Hematopoietic multipotent progenitor cell treated with erythropoietin and hydrocortisone succinate and interleukin-3 and kit ligand, for 6 days (in vitro differentiated cells): ENCODE measurements around the gene NFIX.

ENCODE experiments used
- DNase-seq: peaks from one replicate; pipeline ENCODE4 v3.0.0-alpha.2; 2015

The NFIX gene

DNA sequence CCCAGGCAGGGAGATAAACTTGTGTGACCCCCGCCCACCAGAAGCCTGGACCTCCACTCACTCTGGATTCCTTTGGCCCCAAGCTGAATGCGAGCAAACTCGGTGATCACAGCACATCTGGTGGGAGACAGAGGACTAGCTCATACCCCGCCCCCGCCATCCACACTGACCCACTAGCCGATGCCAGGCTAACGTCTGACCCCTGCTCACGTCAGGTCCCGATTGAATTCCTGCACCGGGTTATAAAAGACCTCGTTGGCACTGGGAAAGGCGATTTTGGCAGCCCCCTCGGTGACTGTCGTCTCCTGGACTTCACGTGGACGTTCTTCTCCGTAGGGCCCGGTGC is 120.6 kb downstream of the NFIX start:
- DNase-seq = no peak

DNA sequence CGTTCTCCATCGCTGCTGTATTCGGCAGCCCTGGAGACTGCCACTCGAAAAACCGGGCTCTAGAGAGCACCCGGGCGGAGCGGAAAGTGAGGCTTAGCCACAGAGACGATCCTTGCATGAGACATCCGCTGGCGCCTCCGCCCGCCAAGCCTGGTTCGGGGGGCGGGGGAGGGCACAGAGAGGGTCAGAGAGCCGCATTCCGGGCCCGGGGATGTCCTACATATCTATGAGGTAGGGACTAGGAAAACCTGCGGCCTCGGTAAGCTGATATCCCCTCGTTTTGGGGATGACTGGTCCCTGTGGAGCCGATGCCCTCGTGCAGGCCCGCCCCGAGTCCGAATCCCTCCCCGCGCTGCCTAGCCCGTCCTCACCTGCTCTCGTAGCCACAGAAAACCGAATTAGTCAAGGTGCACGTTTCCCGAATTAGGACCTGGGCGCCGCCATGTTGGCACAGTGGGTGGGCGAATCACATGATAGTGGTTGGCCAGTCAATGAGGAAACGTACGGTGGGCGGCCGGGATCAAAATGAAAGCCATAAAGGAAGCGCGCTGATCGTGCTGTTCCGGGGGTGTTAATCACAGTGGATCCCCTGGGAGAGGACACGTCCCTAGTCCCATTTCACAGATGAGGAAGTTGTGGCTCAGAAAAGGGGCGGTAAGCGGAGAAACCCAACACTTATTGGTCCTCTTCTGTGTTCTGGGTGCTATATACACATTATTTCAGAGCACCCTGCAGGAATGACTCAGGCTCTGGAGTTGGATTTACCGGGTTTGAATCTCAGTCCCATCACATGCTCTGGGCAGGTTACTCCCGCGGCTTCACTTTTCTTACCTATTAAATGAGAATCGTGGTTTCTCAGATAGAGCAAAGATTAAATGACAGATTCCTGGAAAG is 121.3 kb downstream of the NFIX start, which contains the start of gene TRMT1:
Gene TRMT1 (minus strand): TSS at position 459 of the 894 bp plus-strand sequence. CDS start 341 bp downstream, at position 118.
- peak; percentile 97 for DNase-seq

DNA sequence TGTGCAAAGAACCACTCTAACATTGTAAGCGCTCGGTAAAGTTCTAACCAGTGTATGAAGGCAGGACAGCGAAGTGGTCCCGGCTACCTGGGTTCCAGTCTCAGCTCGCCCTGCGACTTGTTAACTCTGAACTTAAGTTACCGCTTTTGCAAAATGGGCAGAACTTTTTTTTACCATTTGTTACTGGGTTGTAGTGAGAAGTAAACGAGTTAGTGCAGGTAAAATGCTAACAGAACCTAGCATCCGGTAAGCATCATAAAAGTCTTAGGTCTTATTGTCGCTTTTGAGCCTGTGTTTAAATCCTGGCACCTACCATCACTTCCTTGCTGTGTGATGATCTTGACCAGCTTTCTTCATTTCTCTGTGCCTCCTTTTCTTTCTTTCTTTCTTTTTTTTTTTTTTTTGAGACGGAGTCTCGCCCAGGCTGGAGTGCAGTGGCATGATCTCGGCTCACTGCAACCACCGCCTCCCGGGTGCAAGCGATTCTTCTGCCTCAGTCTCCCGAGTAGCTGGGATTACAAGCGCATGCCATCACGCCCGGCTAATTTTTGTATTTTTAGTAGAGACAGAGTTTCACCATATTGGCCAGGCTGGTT is 122.0 kb downstream of the NFIX start:
- no peak for DNase-seq

DNA sequence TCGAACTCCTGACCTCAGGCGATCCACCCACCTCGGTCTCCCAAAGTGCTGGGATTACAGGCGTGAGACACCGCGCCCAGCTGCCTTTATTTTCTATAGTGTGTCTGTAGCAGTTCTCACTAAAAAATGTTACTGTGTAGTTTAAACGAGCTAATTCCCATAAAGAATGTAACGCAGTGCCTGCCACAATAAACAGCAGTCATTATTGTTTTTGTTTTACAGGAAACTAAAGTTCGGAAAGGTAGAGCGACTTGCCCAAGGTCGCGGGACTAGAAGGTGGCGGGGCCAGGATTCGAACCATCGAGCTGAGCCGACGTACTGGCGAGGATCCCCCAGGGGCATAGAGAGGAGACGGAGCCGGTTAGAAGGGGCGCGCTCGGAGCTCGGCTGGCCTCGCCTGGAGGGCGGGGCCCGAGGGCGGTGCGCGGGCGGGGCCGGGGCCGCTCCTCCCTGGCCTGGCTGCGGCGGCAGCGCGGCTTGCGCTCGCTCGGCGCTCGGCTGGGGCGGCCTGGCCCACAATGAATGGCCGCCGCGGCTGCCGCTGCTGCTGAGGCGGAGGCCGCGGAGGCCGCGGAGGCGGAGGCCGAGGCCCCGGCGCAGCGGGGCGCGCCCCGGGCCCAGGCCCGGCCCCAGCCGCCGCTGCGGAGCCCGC is 122.6 kb downstream of the NFIX start, which contains the start of gene NACC1:
Gene NACC1 (plus strand): TSS at position 493 of the 652 bp plus-strand sequence. CDS start 16,944 bp downstream, outside the sequence.
- peak; percentile 94 for DNase-seq

DNA sequence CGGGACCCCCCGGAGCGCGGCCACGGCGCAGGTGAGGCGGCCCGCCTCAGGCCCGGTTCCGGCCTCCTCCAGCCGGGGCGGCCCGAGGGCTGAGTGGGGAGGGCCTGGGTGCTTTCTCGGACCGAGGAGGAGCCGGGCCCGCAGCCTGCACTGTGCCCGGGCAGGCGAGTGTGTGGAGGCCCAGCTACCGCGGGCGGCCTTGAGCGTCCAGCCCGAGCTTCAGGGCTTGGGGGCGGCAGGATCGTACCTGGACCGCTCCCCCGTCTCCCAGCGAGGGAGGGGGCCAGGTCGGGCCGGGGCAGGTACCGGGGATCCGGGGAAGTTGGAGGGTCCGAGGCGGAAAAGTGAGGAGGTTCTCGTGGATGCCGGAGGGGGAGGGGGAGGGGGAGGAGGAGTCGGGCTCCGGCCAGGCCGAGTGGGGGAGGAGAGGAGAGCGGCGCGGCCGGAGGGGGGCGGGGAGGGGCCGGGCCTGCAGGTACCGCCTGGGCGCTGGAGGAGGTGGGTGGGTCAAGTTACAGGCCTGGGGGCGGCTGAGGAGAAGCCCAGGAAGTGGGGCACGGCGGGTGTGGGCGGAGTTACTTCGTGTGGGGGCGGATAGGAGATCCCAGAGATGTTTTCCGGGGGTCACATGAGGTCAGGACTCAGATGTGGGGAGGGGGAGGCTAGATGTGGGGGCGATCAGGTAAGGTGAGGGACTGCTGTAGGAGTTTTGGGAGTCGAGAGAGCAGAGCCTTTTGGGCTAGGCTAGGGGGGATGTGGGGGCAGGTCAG is 123.3 kb downstream of the NFIX start:
- DNase-seq = peak; percentile 76

DNA sequence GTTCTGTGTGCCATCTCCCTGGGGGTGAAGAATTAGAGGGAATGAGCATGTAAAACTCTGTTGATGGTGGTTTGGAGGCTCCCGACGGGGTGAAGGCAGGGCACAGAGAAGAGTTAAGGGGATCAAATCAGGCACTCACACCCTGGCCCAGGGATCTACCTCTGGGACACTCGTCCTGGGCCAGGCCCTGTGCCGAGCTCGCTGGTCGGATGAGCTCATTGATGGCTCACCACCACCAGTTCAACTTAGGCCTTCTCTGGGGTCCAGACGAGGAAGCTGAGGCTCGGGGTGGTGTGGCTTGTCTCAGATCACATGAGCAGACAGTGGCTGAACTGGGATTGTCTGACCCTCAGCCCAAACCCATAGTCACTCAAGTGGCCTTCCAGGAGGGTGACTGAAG is 124.4 kb downstream of the NFIX start:
- no peak for DNase-seq

DNA sequence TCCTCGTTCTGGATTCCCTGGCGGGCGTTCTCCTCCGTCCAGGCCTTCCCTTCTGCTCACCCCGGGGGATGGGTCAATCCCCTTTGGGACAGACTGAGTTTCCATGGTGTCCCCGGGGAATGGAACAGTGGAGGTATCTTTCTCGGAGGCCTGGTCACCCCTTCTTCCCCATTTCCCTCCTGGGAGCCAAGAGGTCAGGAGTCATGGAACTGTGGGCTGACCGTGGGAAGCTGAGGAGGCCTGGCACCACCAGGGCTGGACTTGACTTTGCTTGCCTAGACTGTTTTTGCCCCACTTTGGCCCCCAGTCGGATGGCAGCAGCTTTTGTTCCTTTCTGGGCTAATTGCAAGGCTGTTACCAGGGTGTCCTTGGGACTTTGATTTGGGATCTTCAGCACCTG is 124.8 kb downstream of the NFIX start:
- no peak for DNase-seq

DNA sequence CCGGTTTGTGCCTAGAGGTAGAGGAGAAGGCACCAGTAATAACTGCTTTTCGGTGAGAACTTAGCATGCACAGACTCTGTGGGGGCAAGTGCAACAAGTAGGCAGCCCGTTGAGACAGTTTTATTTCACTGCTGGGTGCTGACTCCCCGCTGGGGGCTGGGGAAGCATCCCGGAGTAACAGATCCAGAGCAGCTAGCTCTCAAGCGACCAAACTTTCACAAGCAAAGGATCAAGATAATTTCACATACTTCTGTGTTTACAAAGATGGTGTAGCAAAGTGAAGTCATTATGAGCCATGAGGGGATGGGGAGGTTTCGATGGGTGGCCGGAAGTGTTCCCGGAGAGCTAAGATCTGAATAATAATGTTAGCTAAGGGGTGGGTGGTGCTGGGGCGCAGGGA is 125.5 kb downstream of the NFIX start:
- DNase-seq = no peak

DNA sequence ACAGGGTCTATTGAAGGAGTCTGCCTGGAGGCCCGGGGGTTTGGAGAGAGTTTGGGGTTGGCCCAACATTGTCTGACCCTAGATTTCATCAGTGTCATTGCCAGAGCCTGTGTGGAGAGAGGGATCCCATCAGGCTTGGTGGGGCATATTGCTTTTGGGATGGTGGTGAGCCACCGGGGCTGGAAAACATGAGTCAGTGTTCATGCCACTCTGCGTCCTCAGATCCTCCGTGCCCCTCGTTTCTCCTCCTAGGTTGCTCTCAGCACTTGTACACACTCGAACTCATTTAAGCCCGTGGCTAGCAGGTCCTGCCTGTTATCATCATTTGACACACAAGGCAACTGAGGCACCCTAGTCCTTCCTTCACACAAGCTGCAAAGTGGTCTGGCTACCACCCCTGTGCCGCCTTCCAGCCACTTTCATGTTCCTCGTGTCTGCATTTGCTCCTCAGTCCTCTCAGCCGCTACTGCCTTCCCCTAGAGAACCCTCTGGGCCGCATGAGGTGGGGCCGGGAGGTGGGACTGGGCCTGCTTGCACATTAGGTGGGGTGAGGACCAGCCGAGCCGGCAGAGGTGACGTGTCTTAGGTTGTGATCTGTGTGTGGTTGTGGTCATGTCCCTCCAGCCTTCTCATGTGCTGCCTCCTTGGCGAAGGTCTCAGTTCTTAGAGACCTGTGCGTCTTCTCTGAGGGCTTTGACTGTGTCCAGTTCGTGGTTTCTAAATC is 126.4 kb downstream of the NFIX start:
- DNase-seq = no peak

DNA sequence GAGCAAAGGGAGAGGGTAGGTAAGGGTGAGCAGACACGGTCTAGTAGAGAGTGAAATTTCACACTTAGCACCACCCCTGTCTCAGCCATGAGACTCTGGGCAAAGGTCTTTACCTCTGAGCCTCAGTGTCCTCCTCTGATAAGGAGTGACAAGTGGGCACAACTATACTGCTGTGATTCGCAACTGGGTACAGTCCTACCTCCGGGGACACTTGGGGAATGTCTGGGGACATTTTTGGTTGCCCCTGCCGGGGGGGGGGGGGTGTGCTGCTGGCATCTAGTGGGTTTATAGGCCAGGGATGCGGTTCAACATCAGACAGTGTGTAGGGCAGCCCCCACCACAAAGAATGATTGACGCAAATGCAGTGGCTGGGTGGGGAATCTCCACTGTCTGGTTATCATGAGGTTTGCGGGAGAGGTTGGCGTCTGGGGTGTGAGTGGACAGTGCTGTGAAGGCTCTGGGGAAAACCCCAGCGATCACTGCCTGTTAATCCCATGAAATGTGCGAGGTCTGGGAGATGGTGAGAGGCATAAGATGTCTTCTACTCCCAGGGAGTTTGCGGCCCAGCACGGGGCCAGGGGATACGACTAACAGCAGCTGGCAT is 127.1 kb downstream of the NFIX start:
- DNase-seq = no peak

DNA sequence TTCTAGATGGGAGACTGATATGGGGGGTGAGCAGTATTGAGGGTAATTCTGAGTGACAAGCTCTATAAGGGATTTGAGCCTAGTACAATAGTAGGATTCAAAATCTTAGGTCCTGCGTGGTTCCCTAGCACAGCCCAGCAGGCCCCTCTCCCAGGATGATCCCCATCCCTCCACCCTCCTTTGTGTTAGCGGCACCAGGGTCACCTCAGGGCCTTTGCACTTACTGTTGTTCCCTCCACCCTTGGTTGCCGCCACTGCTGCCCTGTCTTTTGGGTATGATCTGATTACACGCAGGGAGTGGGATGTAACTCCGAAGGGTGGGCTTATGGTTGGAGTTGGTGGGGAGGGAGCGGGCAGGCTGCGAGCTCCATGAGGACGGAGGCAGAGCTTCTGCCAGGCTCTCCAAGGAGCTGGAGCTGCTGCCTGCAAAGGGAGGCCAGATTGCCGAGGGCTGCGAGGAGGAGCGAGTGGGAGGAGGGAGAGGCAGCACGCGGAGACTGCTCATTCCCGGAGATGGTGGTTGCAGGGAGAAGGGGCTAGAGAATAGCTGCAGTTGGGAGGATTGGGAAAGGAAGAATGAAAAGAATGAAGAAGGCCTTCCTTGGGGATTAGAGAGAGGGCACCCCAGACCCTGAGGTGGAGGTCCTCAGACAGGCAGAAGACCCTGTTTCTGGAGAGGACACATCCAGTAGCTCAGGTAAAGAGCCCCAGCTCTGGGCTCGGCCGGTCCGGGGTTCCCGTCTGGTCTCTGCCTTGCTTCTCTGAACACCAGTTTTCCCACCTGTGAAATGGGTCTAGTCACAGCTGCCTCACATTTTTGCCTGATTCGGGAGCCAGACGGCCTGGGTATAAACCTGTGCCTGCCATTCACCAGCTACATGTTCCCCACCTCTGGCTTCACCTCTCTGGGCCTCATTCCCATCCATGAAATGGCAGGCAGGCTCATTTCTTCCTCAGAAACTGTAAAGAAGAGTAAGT is 128.0 kb downstream of the NFIX start:
- DNase-seq = no peak

DNA sequence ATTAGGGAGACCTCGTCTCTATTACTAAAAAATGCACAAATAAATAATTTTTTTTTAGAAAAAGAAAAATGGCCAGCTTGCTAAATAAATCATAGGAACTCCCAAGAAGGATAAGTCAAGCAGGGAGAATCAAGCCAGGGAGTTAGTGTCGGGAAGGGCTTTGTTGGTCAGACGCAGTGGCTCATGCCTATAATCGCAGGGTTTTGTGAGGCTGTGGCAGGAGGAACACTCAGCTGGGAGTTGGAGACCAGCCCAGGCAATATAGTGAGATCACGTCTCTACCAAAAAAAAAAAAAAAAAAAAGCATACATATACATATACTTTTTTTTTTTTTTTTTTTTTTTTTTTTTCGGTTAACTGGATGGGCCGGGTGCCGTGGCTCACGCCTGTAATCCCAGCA is 131.8 kb downstream of the NFIX start:
- DNase-seq = no peak

DNA sequence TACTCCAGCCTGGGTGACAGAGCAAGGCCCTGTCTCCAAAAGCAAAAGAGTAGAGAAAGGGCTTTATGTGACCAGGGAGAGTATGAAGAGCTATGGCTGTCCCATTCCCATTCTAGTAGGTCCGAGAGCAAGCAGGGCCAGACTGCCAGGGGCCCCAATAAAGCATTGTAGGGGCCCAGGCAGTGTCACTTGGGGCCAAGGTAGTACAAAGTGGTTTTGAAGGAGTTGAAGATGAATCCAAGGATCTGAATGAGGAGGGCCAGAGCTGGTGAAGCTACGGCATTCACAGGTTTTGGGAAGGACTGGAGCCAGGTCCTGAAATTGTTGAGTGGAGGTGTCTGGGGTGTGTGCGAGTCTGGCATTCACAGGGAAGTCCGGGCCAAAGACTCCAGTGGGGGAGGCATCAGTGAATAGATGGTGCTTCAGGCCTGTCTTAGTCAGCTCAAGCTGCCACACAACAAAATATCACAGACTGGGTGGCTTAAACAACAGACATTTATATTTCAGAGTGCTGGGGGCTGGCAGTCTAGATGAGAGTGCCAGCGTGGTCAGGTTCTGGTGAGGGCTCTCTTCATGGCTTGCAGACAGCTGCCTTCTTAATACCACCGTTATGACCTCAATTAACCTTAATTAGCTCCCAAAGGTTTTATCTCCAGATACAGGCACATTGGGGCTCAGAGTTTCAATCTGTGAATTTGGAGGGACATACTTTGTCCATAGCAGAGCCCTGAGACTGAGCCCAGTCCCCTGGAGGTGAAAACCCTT is 132.7 kb downstream of the NFIX start:
- DNase-seq = peak; percentile 40

DNA sequence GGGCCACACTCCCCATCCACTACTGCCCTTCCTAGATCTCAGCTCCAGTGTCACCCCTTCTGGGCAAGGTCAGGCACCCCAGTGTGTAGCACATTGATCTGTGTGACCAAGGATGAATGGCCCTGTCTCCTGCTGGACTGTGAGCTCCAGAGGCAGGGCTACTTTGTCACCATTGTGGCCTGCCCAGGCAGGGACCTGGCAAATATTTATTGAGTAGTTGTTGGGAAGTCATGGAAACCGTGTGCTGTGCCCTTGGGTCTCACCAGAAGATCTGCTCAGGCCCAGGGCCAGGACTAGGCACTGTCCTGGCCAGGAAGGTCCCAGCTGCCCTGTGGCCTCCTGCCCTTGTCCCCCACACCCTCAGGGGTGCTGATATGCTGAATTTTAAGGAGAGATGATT is 133.3 kb downstream of the NFIX start:
- DNase-seq = no peak

DNA sequence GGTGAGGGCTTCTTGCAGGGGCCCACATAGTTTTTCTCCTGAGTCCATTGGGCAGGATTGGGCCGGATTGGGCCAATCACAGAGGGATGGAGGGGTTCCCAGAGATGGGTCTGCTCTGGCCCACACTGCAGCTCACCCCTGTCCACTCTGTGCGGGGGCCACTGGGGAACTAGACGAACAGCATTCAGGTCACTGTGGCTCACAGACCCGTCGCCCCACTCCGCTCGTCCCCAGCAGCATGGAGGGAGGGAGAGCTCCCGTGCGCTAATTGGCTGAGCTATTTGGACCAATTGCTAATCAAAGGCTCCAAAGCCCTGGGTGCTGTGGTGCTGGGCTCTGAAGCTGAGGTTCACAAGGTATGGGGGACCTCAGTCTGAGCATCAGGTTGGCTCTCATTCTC is 134.1 kb downstream of the NFIX start:
- no peak for DNase-seq

DNA sequence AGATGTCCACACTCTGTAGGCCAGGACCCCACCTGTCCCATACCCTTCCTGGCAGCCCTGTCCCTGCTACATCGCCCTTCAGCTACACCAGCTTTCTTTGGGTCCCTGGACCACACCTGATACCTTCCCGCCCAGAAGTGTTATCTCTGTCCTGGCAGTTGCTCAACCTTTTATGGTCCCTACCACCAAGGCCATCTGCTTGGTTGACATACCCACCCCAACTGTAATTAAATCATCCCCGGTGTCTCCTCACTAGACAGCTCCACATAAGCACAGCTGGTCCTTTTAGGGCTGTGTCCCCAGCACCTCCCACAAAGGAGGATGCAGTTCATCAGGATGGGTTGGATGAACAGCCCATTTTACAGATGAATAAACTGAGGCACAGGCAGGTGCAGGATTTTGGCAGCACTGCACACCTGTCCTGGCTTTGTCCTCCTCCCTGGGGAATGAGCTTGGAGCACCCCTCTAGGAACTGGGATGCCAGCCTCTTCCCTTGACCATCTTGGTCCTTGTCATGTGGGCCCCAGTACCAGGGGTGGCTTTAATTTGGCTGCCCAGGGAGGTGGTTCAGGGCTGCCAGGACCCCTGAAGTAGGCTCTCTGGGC is 135.7 kb downstream of the NFIX start:
- DNase-seq = no peak

DNA sequence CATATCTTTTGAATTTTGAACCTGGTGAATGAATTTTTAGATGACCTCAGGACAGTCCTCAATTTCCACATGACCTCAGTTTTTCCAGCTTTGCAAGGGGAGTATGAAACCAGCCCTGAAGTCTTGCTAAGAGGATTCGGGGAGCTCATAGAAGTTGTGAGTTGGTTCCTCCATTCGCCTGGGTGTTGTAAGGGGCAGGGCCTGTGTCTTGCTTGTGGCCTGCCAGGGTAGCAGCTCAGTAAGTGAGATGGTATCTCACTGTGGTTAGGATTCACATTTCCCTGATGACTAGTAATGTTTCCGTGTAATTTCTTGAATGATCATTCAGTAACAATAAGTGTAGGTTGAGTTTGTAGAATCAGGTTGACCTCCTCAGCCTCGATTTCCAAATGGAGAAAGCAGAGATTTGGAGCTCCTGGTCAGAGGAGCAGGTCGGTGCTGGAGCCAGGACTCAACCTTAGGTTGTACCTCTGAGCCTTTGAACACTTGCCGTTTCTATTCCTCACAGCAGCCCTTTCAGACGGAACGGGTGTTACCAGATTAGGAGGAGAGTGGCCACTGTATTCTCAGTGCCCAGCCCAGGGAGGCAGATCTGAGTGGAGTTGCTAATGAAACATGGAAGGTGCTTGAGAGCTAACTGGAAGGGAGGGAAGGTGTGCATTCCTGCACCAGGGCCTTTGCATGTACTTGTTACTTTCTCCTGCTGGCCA is 137.4 kb downstream of the NFIX start:
- peak; percentile 87 for DNase-seq

DNA sequence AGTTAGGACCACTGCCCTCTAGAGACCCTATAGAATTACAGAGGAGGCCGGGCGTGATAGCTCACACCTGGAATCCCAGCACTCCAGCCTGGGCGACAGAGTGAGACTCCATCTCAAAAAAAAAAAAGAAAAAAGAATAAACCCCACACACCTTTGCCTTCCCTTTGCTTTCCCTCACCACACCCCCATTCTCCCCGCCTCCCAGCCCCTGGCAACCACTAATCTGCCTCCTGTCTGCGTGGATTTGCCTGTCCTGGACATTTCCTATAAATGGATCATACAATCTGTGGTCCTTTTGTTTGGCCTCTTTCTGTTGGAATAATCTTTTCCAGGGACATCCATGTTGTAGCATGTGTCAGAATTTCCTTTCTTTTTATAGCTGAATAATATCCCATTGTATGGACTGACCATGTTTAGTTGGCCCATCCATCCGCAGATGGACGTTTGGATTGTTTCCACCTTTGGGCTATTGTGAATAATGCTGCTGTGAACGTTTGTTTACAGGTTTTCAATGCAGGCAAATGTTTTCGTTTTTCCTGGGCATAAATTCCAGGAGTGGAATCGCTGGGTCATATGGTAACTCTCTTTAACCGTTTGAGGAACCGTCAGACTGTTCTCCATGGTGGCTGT is 138.1 kb downstream of the NFIX start:
- DNase-seq = no peak
